Measurements from ENCODE around the gene CMTM6.
"Not testable (repeated sequence)": the region's sequence is repeated elsewhere in the genome, so short reads cannot be mapped to it uniquely, and the experiment has no call there.

CMTM6 gene

DNA sequence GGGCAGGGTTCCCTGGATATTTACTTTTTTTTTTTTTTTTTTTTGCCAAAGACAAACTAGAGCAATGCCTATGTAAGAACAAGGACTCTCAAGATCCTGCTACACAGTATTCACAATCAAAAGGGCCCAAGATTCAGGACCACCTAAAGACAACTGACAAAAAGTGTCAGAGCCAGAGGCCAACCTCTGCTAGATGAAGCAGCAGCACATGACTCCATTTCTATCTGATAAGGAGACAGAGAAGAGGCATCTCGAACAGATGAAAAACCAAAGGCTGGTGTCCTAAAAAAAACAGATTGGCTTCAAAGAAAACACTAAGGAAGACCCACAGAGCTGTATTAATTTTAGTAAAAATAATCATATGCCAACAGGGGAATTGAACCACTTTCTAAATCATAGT lies 20.0 kb downstream of the CMTM6 start:
- TF ChIP-seq, protein P1, sequence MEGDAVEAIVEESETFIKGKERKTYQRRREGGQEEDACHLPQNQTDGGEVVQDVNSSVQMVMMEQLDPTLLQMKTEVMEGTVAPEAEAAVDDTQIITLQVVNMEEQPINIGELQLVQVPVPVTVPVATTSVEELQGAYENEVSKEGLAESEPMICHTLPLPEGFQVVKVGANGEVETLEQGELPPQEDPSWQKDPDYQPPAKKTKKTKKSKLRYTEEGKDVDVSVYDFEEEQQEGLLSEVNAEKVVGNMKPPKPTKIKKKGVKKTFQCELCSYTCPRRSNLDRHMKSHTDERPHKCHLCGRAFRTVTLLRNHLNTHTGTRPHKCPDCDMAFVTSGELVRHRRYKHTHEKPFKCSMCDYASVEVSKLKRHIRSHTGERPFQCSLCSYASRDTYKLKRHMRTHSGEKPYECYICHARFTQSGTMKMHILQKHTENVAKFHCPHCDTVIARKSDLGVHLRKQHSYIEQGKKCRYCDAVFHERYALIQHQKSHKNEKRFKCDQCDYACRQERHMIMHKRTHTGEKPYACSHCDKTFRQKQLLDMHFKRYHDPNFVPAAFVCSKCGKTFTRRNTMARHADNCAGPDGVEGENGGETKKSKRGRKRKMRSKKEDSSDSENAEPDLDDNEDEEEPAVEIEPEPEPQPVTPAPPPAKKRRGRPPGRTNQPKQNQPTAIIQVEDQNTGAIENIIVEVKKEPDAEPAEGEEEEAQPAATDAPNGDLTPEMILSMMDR (IDR thresholded peaks at IDR 0.05; ENCODE audit: insufficient read depth, low read depth, low read length, missing control alignments), result no peak
- no peak for DNase-seq (ENCODE audit: low read depth)
- no peak overlapping the region for H3K4me3 ChIP-seq (ENCODE audit: low read length)

- no peak for DNase-seq (ENCODE audit: low read depth)
- no peak overlapping the region for H3K4me3 ChIP-seq (ENCODE audit: low read length)
- TF ChIP-seq, protein P1 (IDR thresholded peaks at IDR 0.05; ENCODE audit: insufficient read depth, low read depth, low read length, missing control alignments), result no peak
Observed at GRCh38 chr3:32481791-32482631, 20.6 kb downstream of the CMTM6 start.

DNA sequence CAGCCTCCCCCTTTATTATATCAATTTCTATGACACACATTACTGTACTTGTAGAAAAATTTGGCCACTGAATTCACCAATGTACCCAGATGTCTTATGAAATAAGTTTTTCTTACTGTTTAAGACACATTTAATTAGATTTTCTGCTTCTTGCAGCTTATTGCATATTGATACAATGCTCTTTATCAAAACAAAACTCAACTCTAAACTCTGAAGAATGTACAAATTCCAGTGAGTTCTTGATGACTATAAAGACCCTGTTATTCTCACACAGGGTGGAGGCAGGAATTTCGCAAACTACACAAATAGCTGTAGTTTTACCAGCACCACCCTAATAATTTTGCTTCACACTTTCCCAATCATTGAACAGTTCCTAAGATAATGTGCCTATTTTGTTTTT lies 22.0 kb downstream of the CMTM6 start:
- no peak overlapping the region for H3K4me3 ChIP-seq (ENCODE audit: low read length)
- DNase-seq (ENCODE audit: low read depth), result no peak
- TF ChIP-seq, protein P1 (IDR thresholded peaks at IDR 0.05; ENCODE audit: insufficient read depth, low read depth, low read length, missing control alignments), result no peak

GRCh38 chr3:32474201-32474600 lies 28.5 kb downstream of the CMTM6 start:
- DNase-seq (ENCODE audit: low read depth), result no peak
- TF ChIP-seq, protein P1 (IDR thresholded peaks at IDR 0.05; ENCODE audit: insufficient read depth, low read depth, low read length, missing control alignments), result no peak
- H3K4me3 ChIP-seq (ENCODE audit: low read length), result no peak overlapping the region

- DNase-seq (ENCODE audit: low read depth); H3K4me3 ChIP-seq (ENCODE audit: low read length): not testable (repeated sequence)
Observed at GRCh38 chr3:32472151-32472550, 30.5 kb downstream of the CMTM6 start.

DNA sequence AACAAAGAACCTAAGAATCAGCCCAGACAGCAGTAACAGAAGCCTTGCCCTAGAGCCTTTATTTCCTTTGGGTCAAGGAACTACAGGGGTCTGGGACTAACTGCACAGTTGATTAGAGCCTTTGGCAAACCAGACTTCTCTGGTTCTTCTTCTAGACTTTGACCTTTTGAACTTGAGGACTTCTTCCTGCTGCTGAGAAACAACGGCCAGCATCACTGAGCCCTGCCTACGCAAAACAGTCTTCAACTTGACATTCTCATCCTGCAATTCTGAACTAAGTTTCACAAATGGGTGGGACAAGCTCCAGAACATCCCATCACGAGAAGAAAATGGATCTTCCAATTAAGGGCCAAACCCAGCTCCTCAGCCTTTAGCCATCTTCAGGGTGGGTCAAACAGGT lies 31.4 kb downstream of the CMTM6 start:
- DNase-seq (ENCODE audit: low read depth), result no peak
- TF ChIP-seq, protein P1 (IDR thresholded peaks at IDR 0.05; ENCODE audit: insufficient read depth, low read depth, low read length, missing control alignments), result no peak
- H3K4me3 ChIP-seq (ENCODE audit: low read length), result no peak overlapping the region

- no peak overlapping the region for H3K4me3 ChIP-seq (ENCODE audit: low read length)
- DNase-seq (ENCODE audit: low read depth), result no peak
- TF ChIP-seq, protein P1 (IDR thresholded peaks at IDR 0.05; ENCODE audit: insufficient read depth, low read depth, low read length, missing control alignments), result no peak
Observed at GRCh38 chr3:32470362-32470761, 32.3 kb downstream of the CMTM6 start.

Data from epithelial cell of esophagus (primary cell).